Left lung (tissue), 10 donors: ENCODE results near the gene DBNDD1. TPM values are rescaled to one million over a fixed set of nuclear protein-coding genes. Genes with fewer than 3 reads are reported as not detected.

Source experiments
- ATAC-seq: fragments of 200-7000 bp; cut with Tn5 transposase; one replicate; pipeline ENCODE4 v1.9.1; 2020; ENCODE audit warnings: moderate library complexity
- DNase-seq, 4 donors: peaks; one replicate each; pipeline ENCODE4 v3.0.0-alpha.2; 2013 to 2020
- H3K27ac ChIP-seq, 2 donors: fragments of 200-600 bp; sonication (generic) in 1 of 2; one replicate each; pipeline versions ENCODE4 v1.5.0 to v1.8.0; 2020 to 2021
- H3K27me3 ChIP-seq, 2 donors: fragments of 200-600 bp; sonication (generic) in 1 of 2; one replicate each; pipeline versions ENCODE4 v1.5.0 to v1.8.0; 2020 to 2021
- H3K36me3 ChIP-seq, 2 donors: fragments of 200-600 bp; sonication (generic) in 1 of 2; one replicate each; pipeline versions ENCODE4 v1.5.0 to v1.8.0; 2020 to 2021
- H3K4me1 ChIP-seq, 2 donors: fragments of 200-600 bp; one replicate each; pipeline ENCODE4 v1.8.0; 2021
- H3K4me3 ChIP-seq, 2 donors: fragments of 200-600 bp; sonication (generic) in 1 of 2; one replicate each; pipeline versions ENCODE4 v1.5.0 to v1.8.0; 2020 to 2021; ENCODE audit warnings: mild to moderate bottlenecking in 1 of 2
- H3K9me3 ChIP-seq, 2 donors: fragments of 200-600 bp; sonication (generic) in 1 of 2; one replicate each; pipeline versions ENCODE4 v1.5.0 to v1.8.0; 2020 to 2021
- intact Hi-C, 2 donors: fragments of 100-400 bp; cut with DNase I; formaldehyde crosslinking; loops; one replicate each; pipeline versions ENCODE4 v1.11.2 to v1.14.2; 2022
- polyA plus RNA-seq, 6 donors: library from polyadenylated mRNA; unstranded; fragments of 120-200 nt; gene quantifications; one replicate each; pipeline ENCODE4 v1.2.1, GENCODE V29; 2013; ENCODE audit not compliant: insufficient read length in 6 of 6
- total RNA-seq, 2 donors: library from RNA; stranded (reverse); fragmentation: NEBNext Ultra II Directional; extraction: Animal tissue kit (Norgen Biotek cat#: 25700); gene quantifications; one replicate each; pipeline ENCODE4 v1.2.1, GENCODE V29; 2021
- TF ChIP-seq, protein P1 (sequence below), 2 donors: fragments of 200-600 bp; sonication (generic) in 1 of 2; IDR thresholded peaks; one replicate each; pipeline versions ENCODE4 v1.5.0 to v1.8.0; 2021; ENCODE audit warnings: antibody characterized with exemption in 2 of 2
- donor health status: DM: no; HTN: yes; CAD: no.
- donor health status: DM: no; HTN: no; CAD: no.

The DBNDD1 gene
- total and polyA plus RNA-seq, 8 donors, result 6.4 to 20.6 (median 7.8) TPM

DNA sequence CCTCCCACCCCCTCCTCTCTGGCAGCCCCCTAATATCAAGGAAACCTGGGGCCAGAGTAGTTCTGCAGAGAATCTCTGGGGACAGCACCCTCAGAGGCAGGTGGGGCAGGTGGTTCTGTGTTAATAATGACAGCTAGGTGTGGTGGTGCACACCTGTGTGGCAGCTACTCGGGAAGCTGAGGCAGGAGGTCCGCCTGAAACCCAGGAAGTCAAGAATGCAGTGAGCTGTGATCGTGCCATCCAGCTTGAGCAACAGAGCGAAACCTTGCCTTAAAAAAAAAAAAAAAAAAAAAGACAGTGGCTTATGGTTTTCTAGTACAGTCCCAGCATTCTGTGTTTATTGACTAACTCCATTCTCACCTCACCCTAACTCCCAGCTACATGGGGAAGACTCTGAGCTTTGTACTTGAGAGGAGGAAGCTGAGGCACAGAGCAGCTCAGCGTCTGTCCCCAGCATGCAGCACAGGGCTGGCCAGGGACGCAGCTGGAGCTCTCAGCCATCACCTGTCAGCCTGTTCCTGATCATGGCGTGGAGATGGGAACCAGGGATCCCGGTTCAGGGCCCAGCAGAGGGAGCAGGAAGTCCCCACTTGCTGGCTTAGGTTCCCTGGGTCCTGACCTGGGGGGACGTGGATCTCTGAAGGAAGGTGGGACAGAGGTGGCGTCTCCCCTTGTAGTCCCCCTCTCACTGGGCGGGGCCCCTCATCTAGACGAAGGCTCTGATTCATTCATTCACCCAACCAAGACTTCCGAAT, 6.1 kb downstream of the DBNDD1 start:
- DNase-seq (no peak), ATAC-seq (no peak)
- no peak overlapping the region for H3K27ac ChIP-seq
- no peaks in the 10 kb centered on the region for H3K9me3 ChIP-seq
- TF ChIP-seq, protein P1, sequence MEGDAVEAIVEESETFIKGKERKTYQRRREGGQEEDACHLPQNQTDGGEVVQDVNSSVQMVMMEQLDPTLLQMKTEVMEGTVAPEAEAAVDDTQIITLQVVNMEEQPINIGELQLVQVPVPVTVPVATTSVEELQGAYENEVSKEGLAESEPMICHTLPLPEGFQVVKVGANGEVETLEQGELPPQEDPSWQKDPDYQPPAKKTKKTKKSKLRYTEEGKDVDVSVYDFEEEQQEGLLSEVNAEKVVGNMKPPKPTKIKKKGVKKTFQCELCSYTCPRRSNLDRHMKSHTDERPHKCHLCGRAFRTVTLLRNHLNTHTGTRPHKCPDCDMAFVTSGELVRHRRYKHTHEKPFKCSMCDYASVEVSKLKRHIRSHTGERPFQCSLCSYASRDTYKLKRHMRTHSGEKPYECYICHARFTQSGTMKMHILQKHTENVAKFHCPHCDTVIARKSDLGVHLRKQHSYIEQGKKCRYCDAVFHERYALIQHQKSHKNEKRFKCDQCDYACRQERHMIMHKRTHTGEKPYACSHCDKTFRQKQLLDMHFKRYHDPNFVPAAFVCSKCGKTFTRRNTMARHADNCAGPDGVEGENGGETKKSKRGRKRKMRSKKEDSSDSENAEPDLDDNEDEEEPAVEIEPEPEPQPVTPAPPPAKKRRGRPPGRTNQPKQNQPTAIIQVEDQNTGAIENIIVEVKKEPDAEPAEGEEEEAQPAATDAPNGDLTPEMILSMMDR (IDR thresholded peaks at IDR 0.05), result no peak
- peaks cover 0 to 35% of the 10 kb centered on the region in 2 donors for H3K27me3 ChIP-seq
- intact Hi-C loops, result no loop called here
- no peak overlapping the region for H3K4me3 ChIP-seq
- no peaks in the 10 kb centered on the region for H3K36me3 ChIP-seq
- H3K4me1 ChIP-seq, result peaks cover 0 to 6% of the 10 kb centered on the region in 2 donors

DNA sequence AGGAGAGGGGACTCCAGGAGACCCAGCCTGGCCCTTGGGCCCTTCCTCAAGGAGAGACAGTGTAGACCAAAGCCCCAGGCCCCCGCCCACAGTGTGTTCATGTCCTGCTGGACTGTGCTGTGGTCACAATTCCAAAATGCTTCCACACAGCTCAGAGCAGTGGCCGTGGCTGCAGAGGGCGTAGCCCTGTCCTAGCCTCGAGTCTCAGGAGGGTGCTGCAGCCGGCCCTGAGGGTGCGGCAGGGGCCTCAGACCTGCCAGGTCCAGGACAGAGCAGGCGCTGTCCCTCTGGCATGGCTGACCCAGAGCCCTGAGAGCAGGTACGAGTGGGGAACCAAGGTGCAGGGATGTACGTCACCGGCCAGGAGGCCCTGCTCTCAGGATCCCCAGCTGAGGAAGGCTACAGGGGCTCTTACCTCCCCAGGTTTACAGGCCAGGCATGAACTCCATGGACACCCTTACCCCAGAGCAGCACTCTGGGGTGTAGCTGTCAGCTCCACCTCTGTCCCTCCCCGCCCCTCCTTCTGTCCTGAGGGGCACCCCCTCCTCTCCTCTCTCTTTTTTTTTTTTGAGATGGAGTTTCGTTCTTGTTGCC, 7.3 kb downstream of the DBNDD1 start:
- peaks cover 0 to 23% of the 10 kb centered on the region in 2 donors for H3K27me3 ChIP-seq
- DNase-seq, result no peak
- no peak overlapping the region for H3K27ac ChIP-seq
- H3K9me3 ChIP-seq, result no peaks in the 10 kb centered on the region
- no peak overlapping the region for H3K4me3 ChIP-seq
- intact Hi-C loops, result no loop called here
- H3K4me1 ChIP-seq, result peaks cover 0 to 6% of the 10 kb centered on the region in 2 donors
- ATAC-seq, result no peak
- TF ChIP-seq, protein P1 (IDR thresholded peaks at IDR 0.05), result no peak
- no peaks in the 10 kb centered on the region for H3K36me3 ChIP-seq

DNA sequence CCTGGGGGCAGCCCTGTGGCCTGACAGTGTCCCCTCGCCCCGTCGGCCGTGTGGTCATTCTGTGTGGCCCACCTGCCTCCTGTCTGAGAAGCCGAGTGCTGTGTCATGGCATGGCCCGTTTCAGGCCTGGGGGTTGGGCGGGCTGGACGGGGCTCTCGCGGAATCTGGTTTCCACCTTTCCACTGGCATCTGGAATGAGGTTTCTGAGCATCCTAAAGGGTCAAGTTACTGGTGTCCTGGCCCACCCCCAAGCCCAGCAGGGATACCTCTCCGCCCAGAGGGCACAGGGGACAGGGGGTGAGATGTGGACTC, 7.8 kb downstream of the DBNDD1 start:
- DNase-seq (no peak), ATAC-seq (no peak)
- no peaks in the 10 kb centered on the region for H3K9me3 ChIP-seq
- TF ChIP-seq, protein P1 (IDR thresholded peaks at IDR 0.05), result no peak
- H3K36me3 ChIP-seq, result no peaks in the 10 kb centered on the region
- intact Hi-C loops, result no loop called here
- H3K27ac ChIP-seq, result no peak overlapping the region
- no peak overlapping the region for H3K4me3 ChIP-seq
- H3K4me1 ChIP-seq, result peaks cover 0 to 6% of the 10 kb centered on the region in 2 donors
- H3K27me3 ChIP-seq, result peaks cover 0 to 18% of the 10 kb centered on the region in 2 donors

DNA sequence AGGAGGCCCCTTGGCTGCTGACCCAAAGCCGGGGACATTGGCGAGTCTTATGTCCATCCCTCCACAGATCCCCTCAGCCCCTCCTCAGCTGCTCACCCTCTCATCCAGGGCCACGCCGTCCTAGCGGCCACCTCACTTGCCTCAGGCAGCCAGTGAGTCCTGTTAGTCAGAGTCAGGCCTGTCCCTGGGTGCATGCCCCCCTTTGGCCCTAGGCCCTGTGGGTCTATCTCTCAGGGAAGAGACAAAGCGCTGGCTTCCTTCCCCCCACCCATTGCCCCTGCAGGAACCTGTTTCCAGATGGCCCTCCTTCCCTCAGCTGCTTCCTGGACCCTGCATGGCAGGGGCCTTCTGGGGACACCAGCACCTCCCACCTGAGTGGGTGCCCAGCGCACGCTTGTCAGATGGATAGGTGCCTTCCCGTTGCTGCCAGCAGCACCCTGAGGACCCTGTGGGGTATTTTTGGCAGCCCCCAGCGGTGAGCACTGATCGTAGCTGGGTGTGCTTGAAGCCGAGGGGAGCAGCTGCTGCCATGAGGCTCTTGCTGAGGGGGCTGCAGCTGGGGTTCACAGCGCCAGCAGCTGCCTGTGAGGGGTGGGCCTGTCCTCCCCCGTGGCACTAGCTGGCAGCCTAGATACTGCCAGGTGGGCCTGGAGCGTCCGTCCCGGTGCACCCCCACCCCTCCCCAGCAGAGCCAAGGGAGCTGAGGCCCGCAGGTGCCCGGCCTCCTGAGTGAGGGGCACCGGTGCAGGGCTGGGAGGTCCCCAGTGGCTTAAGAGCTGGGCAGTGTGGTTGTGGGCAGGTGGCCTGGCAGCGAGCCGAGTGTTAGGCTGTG, 8.4 kb downstream of the DBNDD1 start:
- no peak for ATAC-seq
- no peak for DNase-seq
- intact Hi-C loops, result no loop called here
- Histone ChIP-seq H3K4me3 (no peak overlapping the region), H3K36me3 (no peaks in the 10 kb centered on the region), H3K4me1 (peaks cover 0 to 6% of the 10 kb centered on the region in 2 donors), H3K9me3 (no peaks in the 10 kb centered on the region), H3K27ac (no peak overlapping the region), H3K27me3 (peaks cover 0 to 14% of the 10 kb centered on the region in 2 donors)
- TF ChIP-seq, protein P1 (IDR thresholded peaks at IDR 0.05), result no peak
